Caki2 (cell line): ENCODE measurements around the gene PHLPP1. TPM values are rescaled to one million over a fixed set of nuclear protein-coding genes. Genes with fewer than 3 reads are reported as not detected.
A peak's percentile ranks its signal among the peaks of the same experiment; 100 is the strongest.

Experiments
- DNase-seq: peaks from one replicate; pipeline ENCODE4 v3.0.0-alpha.2; 2015; ENCODE audit warnings: low read depth
- in situ Hi-C: cut with HindIII; loops from 2 replicates; pipeline ENCODE4 v1.10.0; 2016; ENCODE audit warnings: low sequenced_read_pairs, low pct_unique_long_range_greater_than_20kb, mixed read lengths
- total RNA-seq: library from RNA; depleted of rRNA; stranded (reverse); fragments of >200 nt; shearing (Covaris generic); gene quantifications from 2 replicates; pipeline ENCODE4 v1.2.3, GENCODE V29; 2014; ENCODE audit warnings: low replicate concordance

The PHLPP1 gene
- total RNA-seq, 1 experiment from 2014 or later = 13.2 TPM

DNA sequence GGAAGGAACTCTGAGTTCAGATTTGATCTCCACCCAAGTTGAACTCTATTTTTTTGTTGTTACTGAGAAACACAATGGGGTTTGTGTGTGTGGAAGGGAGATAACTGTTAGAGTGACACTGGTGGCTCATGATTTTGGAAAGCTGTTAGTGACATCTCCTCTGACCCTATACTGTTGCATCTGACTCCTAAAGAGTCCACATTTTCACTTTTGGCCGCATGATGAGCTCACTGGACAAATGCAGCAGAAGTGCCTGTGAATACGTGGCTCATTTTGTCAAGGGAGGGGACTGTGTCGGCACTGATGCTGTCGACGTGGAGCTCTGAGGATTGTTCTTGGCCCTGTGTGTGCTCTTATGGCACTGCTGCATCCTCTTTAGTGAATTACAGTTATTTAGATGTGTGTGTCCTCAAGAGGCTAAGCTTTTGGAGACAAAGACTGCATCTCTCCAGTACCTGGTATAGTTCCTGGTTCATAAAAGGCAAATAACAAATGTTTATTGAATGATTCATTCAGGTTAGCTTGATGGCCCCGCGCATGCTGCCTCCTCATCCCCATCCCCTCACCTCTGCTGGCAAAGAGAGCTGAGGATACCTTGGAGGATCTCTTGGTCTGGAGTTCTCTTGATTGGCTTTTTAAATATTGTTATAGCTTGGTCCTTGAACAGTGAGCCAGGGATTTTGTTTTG, 135.4 kb downstream of the PHLPP1 start:
- DNase-seq = no peak
- in situ Hi-C loops = no loop called here

DNA sequence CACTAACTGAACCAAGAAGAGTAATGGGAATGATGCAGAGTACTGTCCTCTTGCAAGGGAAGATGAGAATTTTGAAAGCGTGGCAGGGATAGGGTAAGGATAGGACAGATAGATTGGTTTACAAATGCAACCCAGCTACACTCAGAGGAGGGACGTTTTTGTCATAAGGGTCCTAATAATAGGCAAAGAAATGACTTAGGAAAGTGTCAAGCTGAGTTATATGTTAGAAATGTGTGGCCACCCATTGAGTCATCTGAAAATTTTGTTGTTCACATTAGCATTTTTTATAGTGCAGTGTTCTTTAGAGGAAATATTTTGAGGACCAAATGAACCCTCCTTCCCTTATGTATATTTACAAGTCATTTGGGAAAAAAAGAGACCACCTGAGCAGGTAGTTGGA, 137.5 kb downstream of the PHLPP1 start:
- no peak for DNase-seq
- in situ Hi-C loops = no loop called here

DNA sequence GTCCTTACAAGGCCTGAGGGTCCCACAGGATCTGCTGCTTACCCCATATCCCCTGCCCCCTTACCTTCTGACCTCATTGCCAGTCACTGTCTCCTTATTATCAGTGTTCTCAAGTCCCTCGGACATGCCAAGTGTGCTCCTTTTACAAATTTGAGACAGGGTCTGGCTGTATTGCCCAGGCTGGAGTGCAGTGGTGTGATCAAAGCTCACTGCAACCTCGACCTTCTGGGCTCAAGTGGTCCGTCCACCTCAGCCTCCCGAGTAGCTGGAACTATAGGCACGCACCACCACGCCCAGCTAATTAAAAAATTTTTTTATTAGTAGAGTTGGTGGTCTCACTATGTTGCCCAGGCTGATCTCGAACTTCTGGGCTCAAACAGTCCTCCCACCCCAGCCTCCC, 141.0 kb downstream of the PHLPP1 start:
- no peak for DNase-seq
- in situ Hi-C loops = no loop called here

DNA sequence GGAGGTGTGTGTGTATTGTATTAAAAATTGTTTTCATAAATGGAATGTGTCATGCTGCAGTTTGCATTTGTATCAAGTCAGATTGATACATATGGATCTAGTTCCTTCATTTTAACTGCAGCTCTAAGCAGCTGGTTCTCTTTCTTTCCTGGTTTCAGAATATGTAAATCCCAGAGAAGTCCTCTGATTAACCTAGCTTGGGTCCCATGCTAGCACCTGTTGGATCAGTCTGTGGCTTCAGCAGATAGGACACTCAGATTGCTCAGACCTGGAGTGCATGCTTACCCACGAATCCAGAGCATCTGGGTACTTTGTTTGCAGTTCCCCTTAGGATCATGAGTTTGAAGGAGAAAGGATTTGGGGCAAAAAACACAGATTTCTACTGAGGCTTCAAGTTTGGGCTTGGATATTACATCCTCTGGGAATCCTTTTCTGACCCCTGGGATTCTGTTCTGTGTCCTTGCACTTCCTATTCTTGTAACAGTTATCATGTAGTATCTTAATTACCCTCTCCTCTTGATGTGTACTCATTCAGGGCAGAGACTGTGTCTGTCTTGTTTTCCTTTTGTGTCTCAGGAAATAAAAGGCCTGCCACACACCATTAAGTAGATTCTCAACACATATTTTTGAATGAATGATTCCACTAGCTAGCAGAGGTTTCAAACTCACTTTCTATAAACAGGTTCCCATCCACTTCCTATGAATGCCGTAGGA, 142.1 kb downstream of the PHLPP1 start:
- in situ Hi-C loops = no loop called here
- DNase-seq = no peak

DNA sequence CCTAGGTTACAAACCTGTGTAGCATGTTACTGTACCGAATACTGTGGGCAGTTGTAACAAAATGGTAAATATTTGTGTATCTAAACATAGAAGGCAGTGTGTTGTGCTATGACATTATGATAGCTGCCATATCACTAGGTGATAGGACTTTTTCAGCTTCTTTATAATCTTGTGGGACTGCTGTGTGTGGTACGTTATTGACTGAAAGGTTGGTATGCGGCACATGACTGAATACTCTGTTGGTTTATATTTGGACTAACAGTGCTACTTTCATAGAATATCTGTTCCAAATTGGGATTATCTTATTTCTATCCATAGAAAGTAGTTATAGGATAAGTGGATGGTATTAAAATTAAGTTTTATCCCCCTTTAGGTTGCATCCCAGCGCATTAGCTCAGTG, 144.7 kb downstream of the PHLPP1 start:
- in situ Hi-C loops = no loop called here
- no peak for DNase-seq

DNA sequence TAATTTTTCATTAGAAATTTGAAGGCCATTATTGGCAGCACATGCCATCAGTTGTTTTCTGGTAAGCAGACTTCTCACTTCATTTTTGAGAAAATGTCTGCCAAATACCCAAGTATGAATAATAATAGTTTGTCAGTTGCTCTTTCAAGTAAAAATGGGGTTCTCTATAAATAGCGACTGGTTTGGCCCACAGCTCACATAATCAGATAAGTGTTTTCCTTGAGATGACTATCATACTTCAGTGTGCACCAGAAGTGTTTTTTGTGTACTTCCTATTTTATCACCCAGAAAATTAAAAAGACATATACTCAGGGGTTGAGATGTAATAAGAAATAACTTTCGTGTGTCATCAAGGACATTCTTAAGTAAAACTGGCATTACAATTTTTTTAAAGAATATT, 147.1 kb downstream of the PHLPP1 start:
- in situ Hi-C loops = no loop called here
- DNase-seq = no peak

DNA sequence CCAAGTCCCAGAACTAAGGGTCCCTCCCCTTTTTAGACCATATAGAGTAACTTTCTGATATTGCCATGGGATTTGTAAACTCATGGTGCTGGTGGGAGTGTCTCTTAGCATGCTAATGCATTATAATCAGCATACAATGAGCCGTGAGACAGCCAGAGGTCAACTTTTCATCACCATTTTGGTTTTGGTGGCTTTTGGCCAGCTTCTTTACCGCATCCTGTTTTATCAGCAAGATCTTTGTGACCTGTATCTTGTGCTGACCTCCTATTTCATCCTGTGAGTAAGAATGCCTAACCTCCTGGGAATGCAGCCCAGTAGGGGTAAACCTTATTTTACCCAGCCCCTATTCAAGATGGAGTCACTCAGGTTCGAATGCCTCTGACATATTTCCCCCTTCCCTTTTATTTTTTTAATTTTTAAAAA, 148.2 kb downstream of the PHLPP1 start:
- DNase-seq = peak; percentile 22
- in situ Hi-C loops = no loop called here

DNA sequence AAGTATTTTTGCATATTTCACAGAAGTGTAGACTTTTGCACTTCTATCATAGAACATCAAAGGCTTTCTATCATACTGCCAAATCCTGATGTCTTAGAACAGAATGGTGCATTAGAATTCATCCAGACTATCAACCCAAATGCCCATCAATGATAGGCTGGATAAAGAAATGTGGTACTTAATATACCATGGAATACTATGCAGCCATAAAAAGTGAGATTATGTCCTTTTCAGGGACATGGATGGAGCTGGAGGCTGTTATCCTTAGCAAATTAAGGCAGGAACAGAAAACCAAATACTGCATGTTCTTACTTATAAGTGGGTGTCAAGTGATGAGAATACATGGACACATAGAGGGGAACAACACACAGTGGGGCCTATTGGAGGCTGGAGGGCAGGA, 150.2 kb downstream of the PHLPP1 start:
- in situ Hi-C loops = no loop called here
- no peak for DNase-seq

DNA sequence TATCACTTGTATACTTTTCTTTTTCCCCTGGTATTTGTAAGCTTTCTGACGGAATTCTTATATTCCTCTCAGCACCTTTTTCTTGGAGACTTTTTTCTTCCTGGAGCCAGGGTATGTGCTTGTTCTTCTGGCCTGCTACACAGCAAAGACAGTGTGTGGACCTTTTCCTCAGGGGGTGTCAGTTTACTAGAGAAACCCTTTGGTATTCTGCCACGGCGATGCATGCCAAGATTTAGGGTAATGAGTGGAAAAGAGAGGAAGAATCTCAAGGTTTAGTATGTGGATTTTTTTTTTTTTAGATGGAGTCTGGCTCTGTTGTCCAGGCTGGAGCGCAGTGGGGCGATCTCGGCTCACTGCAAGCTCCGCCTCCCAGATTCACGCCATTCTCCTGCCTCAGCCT, 152.2 kb downstream of the PHLPP1 start:
- no peak for DNase-seq
- in situ Hi-C loops = no loop called here

DNA sequence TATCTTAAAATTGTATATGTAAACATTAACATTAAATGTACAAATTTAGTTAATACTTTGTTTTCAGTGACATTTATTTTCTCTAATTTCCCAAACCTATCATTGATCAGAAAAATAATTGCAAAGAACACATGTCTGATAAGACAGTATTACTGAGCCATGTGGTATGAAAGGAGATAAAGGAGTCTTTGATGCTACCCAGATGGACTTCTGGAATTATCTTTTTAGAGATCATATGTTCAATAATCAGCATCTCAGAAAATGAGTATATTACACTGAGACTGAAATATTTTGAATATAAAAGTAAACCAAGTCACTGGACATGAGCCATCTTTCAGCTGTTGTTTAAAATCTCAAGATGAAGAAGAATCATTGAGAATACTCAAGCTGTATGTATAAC, 153.3 kb downstream of the PHLPP1 start:
- DNase-seq = no peak
- in situ Hi-C loops = no loop called here

DNA sequence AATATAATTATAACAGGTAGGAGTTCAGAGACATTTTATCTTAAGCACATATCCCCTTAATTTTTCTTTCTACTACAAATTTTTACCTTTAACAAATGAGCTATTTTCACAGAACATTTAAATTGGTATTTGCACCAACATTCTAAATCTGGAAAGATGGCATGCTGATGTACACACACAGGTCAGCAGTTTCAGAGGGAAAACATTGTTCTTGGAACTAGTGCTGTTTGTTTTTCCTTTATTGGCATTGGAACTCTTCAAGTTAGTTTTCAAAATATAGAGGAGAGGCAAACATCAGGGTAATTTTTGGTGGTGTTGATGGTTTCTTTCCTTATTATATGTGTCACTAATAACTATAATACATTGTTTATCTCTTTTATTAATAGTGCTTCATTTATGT, 155.3 kb downstream of the PHLPP1 start:
- in situ Hi-C loops = no loop called here
- no peak for DNase-seq

DNA sequence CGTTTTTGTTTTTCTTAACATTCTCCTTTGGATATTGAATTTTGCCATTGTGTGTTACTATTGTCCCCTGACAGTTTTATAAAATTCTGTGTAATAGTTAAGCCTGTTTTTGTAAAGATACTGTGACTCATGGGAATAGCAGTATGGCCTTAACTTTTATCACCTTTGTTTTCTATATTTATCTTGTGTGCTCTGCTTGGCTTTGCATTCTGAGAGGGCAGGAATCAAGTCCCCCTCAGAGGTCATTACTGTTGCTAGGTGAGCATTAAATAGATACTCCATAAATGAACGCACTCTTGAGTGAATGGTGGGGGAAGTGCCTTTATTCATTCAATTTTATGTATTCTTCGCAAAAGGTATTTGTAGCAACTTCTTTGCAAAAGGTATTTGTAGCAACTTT, 160.0 kb downstream of the PHLPP1 start:
- no peak for DNase-seq
- in situ Hi-C loops = no loop called here

DNA sequence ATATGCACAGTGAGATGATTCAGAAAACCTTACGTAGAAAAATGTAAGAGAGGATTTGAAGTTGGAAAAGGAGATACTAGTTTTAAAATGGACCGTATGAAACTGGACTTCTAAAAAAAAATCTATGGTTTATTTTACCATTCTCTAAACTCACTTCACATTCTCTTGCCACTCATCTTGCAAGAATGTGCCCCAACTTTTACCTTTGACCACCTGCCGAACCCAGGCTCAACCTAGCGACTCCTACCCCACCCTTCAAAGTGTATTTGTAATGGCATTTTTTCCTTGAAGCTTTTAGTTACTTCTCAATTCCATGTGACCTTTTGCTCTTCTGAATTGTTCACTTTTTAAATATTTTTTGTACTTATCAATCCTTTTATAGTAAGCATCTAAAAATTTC, 160.8 kb downstream of the PHLPP1 start:
- peak; percentile 21 for DNase-seq
- in situ Hi-C loops = no loop called here

DNA sequence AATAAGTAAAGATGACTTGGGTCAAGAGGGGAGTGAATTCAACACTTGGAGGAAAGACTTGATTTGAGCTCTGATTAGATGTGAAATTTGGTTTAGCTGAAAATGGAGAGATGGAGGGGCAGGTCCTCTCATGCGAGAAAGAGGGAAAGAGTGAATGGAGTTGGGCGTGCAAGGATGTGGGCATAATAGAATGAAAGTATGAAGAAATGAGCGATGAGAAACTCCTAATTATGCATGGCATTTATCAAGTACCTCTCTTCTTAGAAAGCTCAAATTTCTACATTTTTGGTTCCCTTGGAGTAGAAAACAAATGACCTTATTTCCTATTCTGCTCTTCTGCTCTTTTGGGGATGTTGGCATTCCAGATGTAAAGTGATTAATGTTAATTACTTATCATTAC, 161.5 kb downstream of the PHLPP1 start:
- no peak for DNase-seq
- in situ Hi-C loops = no loop called here

DNA sequence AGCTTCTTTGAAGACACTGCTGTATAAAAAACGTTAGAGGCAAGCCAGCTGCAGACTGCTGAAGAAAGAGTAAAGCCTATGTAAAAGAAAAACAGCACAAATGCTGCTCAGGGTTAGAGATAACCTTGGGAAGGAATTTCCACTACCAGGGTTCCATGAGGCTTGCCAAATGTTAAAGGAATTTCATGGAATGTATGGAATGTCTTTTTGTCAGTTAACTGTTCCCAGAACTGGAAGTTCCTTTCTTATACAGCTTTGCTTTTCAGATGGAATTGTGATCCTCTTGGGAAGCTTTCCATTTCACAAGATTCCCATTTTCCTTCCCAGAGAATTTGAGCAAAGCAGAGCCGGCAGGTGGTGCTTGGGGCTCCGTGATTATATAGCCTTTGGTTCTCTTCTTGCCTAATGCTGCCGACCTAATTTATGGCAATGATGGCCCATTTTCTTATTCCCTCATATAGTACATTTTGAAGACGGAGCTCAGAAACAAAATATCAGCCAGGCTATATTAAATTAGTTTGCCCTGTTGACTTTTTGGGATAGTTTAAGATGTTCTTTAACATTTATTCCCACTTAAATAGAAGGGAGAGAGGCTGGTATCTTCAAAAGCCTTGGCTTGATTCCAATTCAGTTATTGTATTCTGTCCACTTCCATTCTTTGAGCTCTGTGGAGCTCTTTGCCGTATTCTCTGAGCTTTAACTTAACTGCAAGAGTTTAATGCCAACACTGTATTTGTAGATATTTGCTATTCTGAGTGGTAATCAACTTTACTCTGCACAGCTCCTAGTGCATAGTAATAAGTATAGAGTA, 162.3 kb downstream of the PHLPP1 start:
- in situ Hi-C loops = no loop called here
- peak; percentile 14 for DNase-seq

DNA sequence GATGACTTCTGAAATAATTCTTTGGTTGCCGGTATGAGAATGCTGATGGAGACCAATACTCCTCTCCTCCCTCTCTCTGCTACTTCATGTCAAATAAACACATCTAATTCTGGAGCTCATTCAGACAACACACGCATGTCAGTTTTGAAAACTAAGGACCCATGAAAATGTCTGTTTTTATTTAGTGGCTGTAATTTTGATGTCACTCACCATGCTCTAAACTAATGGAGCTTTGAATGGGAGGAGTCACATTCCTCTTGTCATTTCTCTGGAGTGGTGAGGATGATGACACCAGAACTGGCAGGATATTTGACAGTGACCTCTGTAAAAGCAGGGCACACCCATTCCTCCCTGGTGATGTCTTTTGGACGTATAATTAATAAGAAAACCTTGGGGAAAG, 163.0 kb downstream of the PHLPP1 start:
- in situ Hi-C loops = no loop called here
- peak; percentile 26 for DNase-seq

DNA sequence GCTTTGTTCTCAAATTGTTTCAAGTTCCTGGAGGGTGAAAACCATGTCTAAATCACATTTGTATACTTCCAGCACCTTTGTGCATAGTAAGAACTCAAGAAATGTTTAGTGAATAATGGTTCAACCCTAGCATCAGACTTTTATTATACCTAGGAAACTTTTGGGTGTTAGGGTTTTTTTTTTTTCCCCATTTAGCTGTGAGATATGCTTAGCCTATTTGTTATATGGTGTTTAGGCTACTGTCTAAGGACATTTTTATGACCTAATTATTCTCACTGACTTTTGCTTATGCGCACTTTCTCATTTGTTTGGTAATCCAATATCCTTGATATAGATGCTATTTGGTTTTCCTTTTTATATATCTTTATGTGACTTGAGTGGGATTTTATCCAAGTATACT, 164.7 kb downstream of the PHLPP1 start:
- DNase-seq = no peak

DNA sequence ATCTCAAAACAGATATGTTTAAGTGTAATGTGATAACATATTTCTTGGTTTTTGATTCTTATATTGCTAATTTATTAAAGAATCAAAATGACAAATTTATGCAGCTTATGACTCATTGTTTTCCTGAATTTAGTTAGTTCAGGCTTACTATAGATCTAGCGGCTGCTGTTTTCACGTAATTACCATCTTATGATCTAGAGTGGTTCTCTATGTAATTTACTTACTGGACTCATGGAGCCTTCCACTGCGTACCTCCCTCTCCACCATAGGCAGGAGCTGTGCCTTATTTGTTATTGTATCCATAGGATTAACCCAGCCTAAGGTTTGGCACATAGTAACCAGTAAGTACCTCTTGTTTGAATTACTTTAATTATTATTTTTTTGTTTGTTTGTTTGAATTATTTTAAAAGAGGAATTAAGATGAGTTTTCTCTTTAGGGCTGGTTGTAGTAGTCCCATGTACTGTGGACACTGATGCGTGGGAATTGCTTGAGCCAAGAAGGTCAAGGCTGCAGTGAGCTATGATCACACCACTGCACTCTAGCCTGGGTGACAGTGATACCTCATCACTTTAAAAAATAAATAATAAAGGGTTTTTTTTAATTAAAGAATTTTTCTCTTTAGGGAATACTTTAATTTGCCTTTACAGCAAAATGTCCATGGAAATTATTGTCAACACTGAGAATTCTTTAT, 165.5 kb downstream of the PHLPP1 start:
- in situ Hi-C loops = no loop called here

More for the DNA sequence above, 164.7 kb downstream of the PHLPP1 start:
- in situ Hi-C loops = no loop called here

More for the DNA sequence above, 165.5 kb downstream of the PHLPP1 start:
- DNase-seq = no peak
